ENCODE data around the gene ZP4.

Gene ZP4

DNA sequence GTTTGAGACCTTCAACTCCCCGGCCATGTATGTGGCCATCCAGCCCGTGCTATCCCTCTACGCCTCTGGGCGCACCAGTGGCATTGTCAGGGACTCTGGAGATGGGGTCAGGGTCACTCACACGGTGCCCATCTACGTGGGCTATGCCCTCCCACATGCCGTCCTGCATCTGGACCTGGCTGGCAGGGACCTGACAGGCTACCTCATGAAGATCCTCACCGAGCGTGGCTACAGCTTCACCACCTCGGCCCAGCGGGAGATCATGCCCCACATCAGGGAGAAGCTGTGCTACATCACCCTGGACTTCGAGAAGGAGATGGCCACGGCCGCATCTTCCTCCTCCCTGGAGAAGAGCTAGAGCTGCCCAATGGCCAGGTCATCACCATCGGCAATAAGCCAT is 36.5 kb upstream of the ZP4 start:
- TF ChIP-seq, protein P1, sequence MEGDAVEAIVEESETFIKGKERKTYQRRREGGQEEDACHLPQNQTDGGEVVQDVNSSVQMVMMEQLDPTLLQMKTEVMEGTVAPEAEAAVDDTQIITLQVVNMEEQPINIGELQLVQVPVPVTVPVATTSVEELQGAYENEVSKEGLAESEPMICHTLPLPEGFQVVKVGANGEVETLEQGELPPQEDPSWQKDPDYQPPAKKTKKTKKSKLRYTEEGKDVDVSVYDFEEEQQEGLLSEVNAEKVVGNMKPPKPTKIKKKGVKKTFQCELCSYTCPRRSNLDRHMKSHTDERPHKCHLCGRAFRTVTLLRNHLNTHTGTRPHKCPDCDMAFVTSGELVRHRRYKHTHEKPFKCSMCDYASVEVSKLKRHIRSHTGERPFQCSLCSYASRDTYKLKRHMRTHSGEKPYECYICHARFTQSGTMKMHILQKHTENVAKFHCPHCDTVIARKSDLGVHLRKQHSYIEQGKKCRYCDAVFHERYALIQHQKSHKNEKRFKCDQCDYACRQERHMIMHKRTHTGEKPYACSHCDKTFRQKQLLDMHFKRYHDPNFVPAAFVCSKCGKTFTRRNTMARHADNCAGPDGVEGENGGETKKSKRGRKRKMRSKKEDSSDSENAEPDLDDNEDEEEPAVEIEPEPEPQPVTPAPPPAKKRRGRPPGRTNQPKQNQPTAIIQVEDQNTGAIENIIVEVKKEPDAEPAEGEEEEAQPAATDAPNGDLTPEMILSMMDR (IDR thresholded peaks at IDR 0.05; ENCODE audit: insufficient read depth, low read length, poor library complexity, severe bottlenecking), result no peak
- H3K4me3 ChIP-seq (replicated peaks; ENCODE audit: low read depth, low read length), result no peak overlapping the region
- no peak for DNase-seq (ENCODE audit: extremely low read depth, insufficient read length)
- no peaks in the 10 kb centered on the region for H3K36me3 ChIP-seq (ENCODE audit: control insufficient read depth, insufficient read depth, low read length)
- H3K27me3 ChIP-seq (replicated peaks; ENCODE audit: control insufficient read depth, insufficient read depth, low read length), result no peaks in the 10 kb centered on the region

DNA sequence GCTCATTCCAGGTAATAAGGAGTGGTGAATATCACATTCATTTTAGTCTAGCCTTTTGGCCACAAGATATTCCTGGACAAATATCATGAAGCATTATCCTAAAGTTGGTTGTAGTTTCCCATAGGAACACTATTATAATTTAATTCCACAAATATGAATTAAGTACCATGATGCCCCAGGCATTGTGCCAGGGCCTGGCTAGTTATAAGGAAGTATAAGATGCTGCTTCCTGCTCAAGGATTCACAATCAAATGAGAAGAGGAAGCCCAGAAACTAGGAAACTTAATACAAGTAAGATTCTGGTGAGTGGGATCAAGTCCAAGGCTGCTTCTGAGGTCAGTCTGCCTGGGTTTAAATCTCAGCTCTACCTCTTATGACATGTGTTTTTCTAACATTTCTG is 30.6 kb upstream of the ZP4 start:
- Histone ChIP-seq H3K4me3 (replicated peaks; ENCODE audit: low read depth, low read length) (no peak overlapping the region), H3K36me3 (ENCODE audit: control insufficient read depth, insufficient read depth, low read length) (no peaks in the 10 kb centered on the region), H3K27me3 (replicated peaks; ENCODE audit: control insufficient read depth, insufficient read depth, low read length) (no peaks in the 10 kb centered on the region)
- DNase-seq (ENCODE audit: extremely low read depth, insufficient read length), result no peak
- TF ChIP-seq, protein P1 (IDR thresholded peaks at IDR 0.05; ENCODE audit: insufficient read depth, low read length, poor library complexity, severe bottlenecking), result no peak

DNA sequence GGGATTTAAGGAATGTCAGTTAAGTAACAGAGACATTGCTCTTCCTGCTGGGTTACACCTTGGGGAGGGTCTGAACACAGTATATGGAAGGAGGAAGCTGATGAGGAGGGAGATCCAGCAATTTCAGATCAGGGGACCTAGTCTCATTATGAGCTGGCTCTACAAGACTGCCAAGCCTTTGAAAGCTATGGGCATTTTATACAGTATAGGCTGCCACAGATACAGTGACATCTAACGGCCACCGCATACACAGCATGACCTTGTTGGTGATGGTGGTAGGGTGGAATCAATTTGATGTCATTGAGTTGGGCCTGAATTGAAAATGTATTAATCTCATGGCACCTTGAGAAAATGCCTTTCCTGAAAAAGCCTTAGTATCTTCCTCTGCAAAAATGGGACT is 22.6 kb upstream of the ZP4 start:
- no peak overlapping the region for H3K4me3 ChIP-seq (replicated peaks; ENCODE audit: low read depth, low read length)
- H3K36me3 ChIP-seq (ENCODE audit: control insufficient read depth, insufficient read depth, low read length), result no peaks in the 10 kb centered on the region
- TF ChIP-seq, protein P1 (IDR thresholded peaks at IDR 0.05; ENCODE audit: insufficient read depth, low read length, poor library complexity, severe bottlenecking), result no peak
- DNase-seq (ENCODE audit: extremely low read depth, insufficient read length), result no peak
- no peaks in the 10 kb centered on the region for H3K27me3 ChIP-seq (replicated peaks; ENCODE audit: control insufficient read depth, insufficient read depth, low read length)

DNA sequence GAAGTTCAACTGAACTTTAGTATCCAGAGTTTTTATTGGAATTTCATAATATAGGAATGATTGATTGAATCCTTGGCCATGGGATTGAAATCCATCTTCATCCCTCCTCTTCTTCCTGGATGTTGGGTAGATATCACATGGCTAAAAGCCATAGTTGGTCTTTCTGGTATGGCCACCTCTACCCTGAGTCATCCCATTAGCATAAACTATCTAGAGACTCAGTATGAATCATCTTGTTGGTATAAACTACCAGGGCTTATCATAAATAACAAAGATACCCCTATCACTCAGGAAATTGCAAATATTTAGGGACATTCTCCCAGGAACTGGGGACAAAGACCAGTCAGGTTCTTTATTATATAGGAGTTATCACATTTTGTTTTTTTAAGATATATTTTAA is 21.2 kb upstream of the ZP4 start:
- no peaks in the 10 kb centered on the region for H3K36me3 ChIP-seq (ENCODE audit: control insufficient read depth, insufficient read depth, low read length)
- no peak for DNase-seq (ENCODE audit: extremely low read depth, insufficient read length)
- no peaks in the 10 kb centered on the region for H3K27me3 ChIP-seq (replicated peaks; ENCODE audit: control insufficient read depth, insufficient read depth, low read length)
- no peak overlapping the region for H3K4me3 ChIP-seq (replicated peaks; ENCODE audit: low read depth, low read length)
- TF ChIP-seq, protein P1 (IDR thresholded peaks at IDR 0.05; ENCODE audit: insufficient read depth, low read length, poor library complexity, severe bottlenecking), result no peak

DNA sequence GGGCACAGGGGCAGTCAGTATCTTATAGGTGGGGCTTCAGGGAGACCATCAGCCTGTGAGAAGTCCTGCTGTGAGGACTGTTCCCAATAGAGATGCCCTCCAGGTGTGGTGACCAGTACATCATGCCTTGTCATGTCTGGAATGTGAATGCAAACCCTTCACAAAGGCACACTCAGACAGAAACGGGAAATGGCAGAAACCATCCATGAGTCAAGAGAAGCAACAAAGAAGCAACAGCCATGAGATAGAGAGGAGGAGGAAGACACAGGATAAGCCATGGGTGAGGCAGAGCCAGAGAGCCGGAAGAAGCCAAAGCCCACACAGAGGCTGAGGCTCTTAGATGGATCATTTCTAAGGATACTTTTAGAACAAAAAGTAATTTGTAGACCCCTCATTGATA is 20.1 kb upstream of the ZP4 start:
- H3K36me3 ChIP-seq (ENCODE audit: control insufficient read depth, insufficient read depth, low read length), result no peaks in the 10 kb centered on the region
- H3K4me3 ChIP-seq (replicated peaks; ENCODE audit: low read depth, low read length), result no peak overlapping the region
- TF ChIP-seq, protein P1 (IDR thresholded peaks at IDR 0.05; ENCODE audit: insufficient read depth, low read length, poor library complexity, severe bottlenecking), result no peak
- DNase-seq (ENCODE audit: extremely low read depth, insufficient read length), result no peak
- H3K27me3 ChIP-seq (replicated peaks; ENCODE audit: control insufficient read depth, insufficient read depth, low read length), result no peaks in the 10 kb centered on the region

DNA sequence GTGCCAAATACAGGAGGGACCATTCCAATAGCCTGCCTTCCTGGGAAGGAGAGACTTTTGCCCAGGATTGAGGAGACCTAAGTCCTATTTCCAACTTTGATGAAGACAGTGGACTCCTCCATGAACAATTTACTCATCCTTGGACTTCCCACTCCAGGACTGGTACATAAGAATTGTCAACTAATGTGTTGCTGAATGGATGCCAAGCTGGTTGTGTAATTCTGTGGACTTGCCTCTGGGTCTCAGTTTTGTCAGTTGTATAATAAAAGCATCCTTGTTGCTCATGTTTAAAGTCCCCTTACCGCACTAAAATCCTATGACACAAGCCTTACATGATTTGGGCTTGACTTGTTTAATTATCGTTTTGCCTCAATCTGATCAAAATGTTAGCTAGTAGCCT is 13.2 kb upstream of the ZP4 start:
- TF ChIP-seq, protein P1 (IDR thresholded peaks at IDR 0.05; ENCODE audit: insufficient read depth, low read length, poor library complexity, severe bottlenecking), result no peak
- no peaks in the 10 kb centered on the region for H3K27me3 ChIP-seq (replicated peaks; ENCODE audit: control insufficient read depth, insufficient read depth, low read length)
- DNase-seq (ENCODE audit: extremely low read depth, insufficient read length), result no peak
- no peaks in the 10 kb centered on the region for H3K36me3 ChIP-seq (ENCODE audit: control insufficient read depth, insufficient read depth, low read length)
- no peak overlapping the region for H3K4me3 ChIP-seq (replicated peaks; ENCODE audit: low read depth, low read length)

Data from GM06990 (cell line).